Fibroblast of the aortic adventitia (primary cell): ENCODE results near the gene DOHH. TPM values are rescaled to one million over a fixed set of nuclear protein-coding genes. Genes with fewer than 3 reads are reported as not detected.

ENCODE experiments used
- DNase-seq: peaks from one replicate; pipeline ENCODE4 v3.0.0-alpha.2; 2010; ENCODE audit warnings: low read depth
- H3K4me3 ChIP-seq: 2 replicates; pipeline ENCODE4 v1.5.1; 2011; ENCODE audit warnings: low read depth, mild to moderate bottlenecking, control low read depth, low read length, moderate library complexity
- CTCF ChIP-seq: IDR thresholded peaks from 2 replicates; pipeline ENCODE4 v1.5.1; 2011; ENCODE audit warnings: mild to moderate bottlenecking, low read length, control low read depth, inconsistent platforms; ENCODE audit not compliant: insufficient read depth
- total RNA-seq: library from RNA; depleted of rRNA; stranded (reverse); fragments of >200 nt; gene quantifications from 2 replicates; pipeline ENCODE4 v1.2.3, GENCODE V29; 2012; ENCODE audit warnings: low replicate concordance

Gene DOHH
- total RNA-seq, 1 donor, result 6.5 TPM

- H3K4me3 ChIP-seq, result no peak within 1 kb of the TSS
- no peak for DNase-seq
- TF ChIP-seq CTCF, result no peak
Observed at GRCh38 chr19:3480383-3481091, 19.9 kb downstream of the DOHH start, which contains the start of gene SMIM24. SMIM24 (minus strand) TSS chr19:3480525; CDS start chr19:3480463, 62 bp downstream.

- no peak for DNase-seq
- TF ChIP-seq CTCF, result no peak
Observed at GRCh38 chr19:3479834-3480215, 20.6 kb downstream of the DOHH start.

GRCh38 chr19:3479177-3479833 is 21.2 kb downstream of the DOHH start:
- TF ChIP-seq CTCF, result no peak
- DNase-seq, result no peak
- H3K4me3 ChIP-seq, result no peak overlapping the region

More at GRCh38 chr19:3479834-3480215, 20.6 kb downstream of the DOHH start:
- H3K4me3 ChIP-seq, result no peak overlapping the region

GRCh38 chr19:3478409-3479176 is 21.9 kb downstream of the DOHH start:
- DNase-seq, result no peak
- TF ChIP-seq CTCF, result no peak
- H3K4me3 ChIP-seq, result no peak overlapping the region

GRCh38 chr19:3477951-3478350 is 22.5 kb downstream of the DOHH start:
- H3K4me3 ChIP-seq, result no peak overlapping the region
- no peak for DNase-seq
- TF ChIP-seq CTCF, result no peak

GRCh38 chr19:3477506-3477905 is 23.0 kb downstream of the DOHH start:
- DNase-seq, result no peak

More at GRCh38 chr19:3477506-3477905, 23.0 kb downstream of the DOHH start:
- no peak overlapping the region for H3K4me3 ChIP-seq
- no peak for TF ChIP-seq CTCF
